Suprapubic skin (tissue), 4 donors: Measurements from ENCODE around the gene IFITM10. TPM values are rescaled to one million over a fixed set of nuclear protein-coding genes. Genes with fewer than 3 reads are reported as not detected.
A peak's percentile ranks its signal among the peaks of the same experiment; 100 is the strongest.
"Not testable (repeated sequence)": the region's sequence is repeated elsewhere in the genome, so short reads cannot be mapped to it uniquely, and the experiment has no call there.

ENCODE experiments used
- DNase-seq, 2 donors: peaks; one replicate each; pipeline ENCODE4 v3.0.0-alpha.2; 2019; ENCODE audit warnings: low spot score in 2 of 2
- H3K27ac ChIP-seq: fragments of 200-600 bp; sonication (generic); one replicate; pipeline ENCODE4 v1.5.1; 2019
- H3K27me3 ChIP-seq: fragments of 200-600 bp; sonication (generic); one replicate; pipeline ENCODE4 v1.5.1; 2019
- H3K36me3 ChIP-seq: fragments of 200-600 bp; sonication (generic); one replicate; pipeline ENCODE4 v1.5.1; 2019
- H3K4me1 ChIP-seq: fragments of 200-600 bp; sonication (generic); one replicate; pipeline ENCODE4 v1.5.1; 2019
- H3K4me3 ChIP-seq: fragments of 200-600 bp; sonication (generic); one replicate; pipeline ENCODE4 v1.5.1; 2019; ENCODE audit warnings: mild to moderate bottlenecking
- H3K9me3 ChIP-seq: fragments of 200-600 bp; sonication (generic); one replicate; pipeline ENCODE4 v1.5.1; 2019
- CTCF ChIP-seq, 2 donors: fragments of 200-600 bp in 1 of 2; fragments of 450-650 bp in 1 of 2; sonication (generic) in 1 of 2; IDR thresholded peaks; one replicate each; pipeline ENCODE4 v1.5.1; 2016 to 2019; ENCODE audit warnings: antibody characterized with exemption in 2 of 2, mild to moderate bottlenecking in 1 of 2, moderate library complexity in 1 of 2
- EP300 ChIP-seq: sonication (generic); formaldehyde crosslinking; IDR thresholded peaks from one replicate; pipeline ENCODE4 v1.6.1; 2017; ENCODE audit warnings: antibody characterized with exemption
- POLR2A ChIP-seq, 2 donors: fragments of 450-650 bp; IDR thresholded peaks; one replicate each; pipeline ENCODE4 v1.6.1; 2017; ENCODE audit warnings: antibody characterized with exemption in 2 of 2, mild to moderate bottlenecking in 2 of 2, moderate library complexity in 2 of 2
- POLR2AphosphoS5 ChIP-seq, 3 donors: sonication (generic); formaldehyde crosslinking; IDR thresholded peaks; one replicate each; pipeline ENCODE4 v1.6.1; 2017; ENCODE audit warnings: antibody characterized with exemption in 3 of 3
- WGBS: methylation state at CpG from one replicate; pipeline ENCODE4 v1.1.5; 2018; 5-methylcytosine and 5-hydroxymethylcytosine counted together
- total RNA-seq, 4 donors: library from RNA; depleted of rRNA; stranded (reverse); fragments of >200 nt; gene quantifications; one replicate each; pipeline ENCODE4 v1.1.0, GENCODE V29; 2016

The IFITM10 gene
- total RNA-seq, 4 donors from 2014 or later, result 2.6 to 7.6 (median 6.9) TPM

- Histone ChIP-seq H3K4me1 (peaks cover 19% of the 10 kb centered on the region), H3K27me3 (peaks cover 6% of the 10 kb centered on the region), H3K4me3 (no peak overlapping the region), H3K27ac (no peak overlapping the region), H3K9me3 (no peaks in the 10 kb centered on the region), H3K36me3 (no peaks in the 10 kb centered on the region)
- WGBS, result 77% methylated on average over 12 of the region's 16 CpGs
- TF ChIP-seq POLR2A (IDR thresholded peaks at IDR 0.05), result no peak
- no peak for TF ChIP-seq POLR2AphosphoS5 (IDR thresholded peaks at IDR 0.05)
- no peak for TF ChIP-seq CTCF (IDR thresholded peaks at IDR 0.05)
- TF ChIP-seq EP300, result no peak
- DNase-seq, result peak in 1 of 2 donors; percentile 72
These were observed 58.3 kb downstream of the IFITM10 start for GRCh38 chr11:1691878-1692707.

GRCh38 chr11:1691026-1691877 lies 59.1 kb downstream of the IFITM10 start:
- no peak overlapping the region for H3K27ac ChIP-seq
- no peak overlapping the region for H3K4me3 ChIP-seq
- H3K36me3 ChIP-seq, result no peaks in the 10 kb centered on the region
- H3K4me1 ChIP-seq, result peaks cover 19% of the 10 kb centered on the region
- peak in 1 of 2 donors; percentile 59 for DNase-seq
- TF ChIP-seq CTCF (IDR thresholded peaks at IDR 0.05) (no peak), POLR2A (IDR thresholded peaks at IDR 0.05) (no peak), POLR2AphosphoS5 (IDR thresholded peaks at IDR 0.05) (no peak), EP300 (no peak)
- peaks cover 6% of the 10 kb centered on the region for H3K27me3 ChIP-seq
- H3K9me3 ChIP-seq, result no peaks in the 10 kb centered on the region
- WGBS, result 84% methylated on average over 15 of the region's 16 CpGs

GRCh38 chr11:1690167-1691025 lies 60.0 kb downstream of the IFITM10 start:
- DNase-seq, result peak in 1 of 2 donors; percentile 49
- Histone ChIP-seq H3K27ac (no peak overlapping the region), H3K36me3 (no peaks in the 10 kb centered on the region), H3K9me3 (no peaks in the 10 kb centered on the region), H3K4me1 (peaks cover 19% of the 10 kb centered on the region), H3K27me3 (peaks cover 6% of the 10 kb centered on the region), H3K4me3 (no peak overlapping the region)
- TF ChIP-seq POLR2A (IDR thresholded peaks at IDR 0.05) (no peak), EP300 (no peak), POLR2AphosphoS5 (IDR thresholded peaks at IDR 0.05) (no peak), CTCF (IDR thresholded peaks at IDR 0.05) (no peak)
- 79% methylated on average over 22 of the region's 22 CpGs for WGBS

GRCh38 chr11:1689250-1690166 lies 60.9 kb downstream of the IFITM10 start:
- 47% methylated on average over 8 of the region's 32 CpGs for WGBS
- not testable (repeated sequence) for H3K9me3 ChIP-seq

GRCh38 chr11:1688336-1688947 lies 62.0 kb downstream of the IFITM10 start:
- not testable (repeated sequence) for H3K27me3 ChIP-seq, H3K4me1 ChIP-seq, H3K36me3 ChIP-seq, H3K9me3 ChIP-seq, H3K4me3 ChIP-seq, H3K27ac ChIP-seq
- 77% methylated on average over 19 of the region's 19 CpGs for WGBS
- DNase-seq, result peak in 1 of 2 donors; percentile 44

More at GRCh38 chr11:1689250-1690166, 60.9 kb downstream of the IFITM10 start:
- peak in 1 of 2 donors; percentile 64 for DNase-seq
- H3K36me3 ChIP-seq, H3K27me3 ChIP-seq, H3K27ac ChIP-seq, H3K4me3 ChIP-seq: not testable (repeated sequence)
- H3K4me1 ChIP-seq, result peaks cover 17% of the 10 kb centered on the region

- H3K36me3 ChIP-seq, H3K4me3 ChIP-seq, H3K9me3 ChIP-seq, H3K27ac ChIP-seq, H3K4me1 ChIP-seq: not testable (repeated sequence)
- 79% methylated on average over 12 of the region's 15 CpGs for WGBS
- DNase-seq, result peak in 1 of 2 donors; percentile 81
- H3K27me3 ChIP-seq, result peaks cover 19% of the 10 kb centered on the region
These were observed 64.2 kb downstream of the IFITM10 start for GRCh38 chr11:1686220-1686619.

- peak in 1 of 2 donors; percentile 69 for DNase-seq
- not testable (repeated sequence) for H3K4me1 ChIP-seq, H3K36me3 ChIP-seq, H3K9me3 ChIP-seq, H3K4me3 ChIP-seq, H3K27ac ChIP-seq
- 79% methylated on average over 7 of the region's 18 CpGs for WGBS
- H3K27me3 ChIP-seq, result peaks cover 21% of the 10 kb centered on the region
These were observed 65.2 kb downstream of the IFITM10 start for GRCh38 chr11:1684886-1685874.
